Stimulated activated CD4-positive, alpha-beta T cell treated with anti-CD3 and anti-CD28 coated beads, TNF-alpha, amount 100 ng/mL, for 4 hours (primary cell): ENCODE data around the gene SPC24.
"Not testable (repeated sequence)": the region's sequence is repeated elsewhere in the genome, so short reads cannot be mapped to it uniquely, and the experiment has no call there.

Source experiments
- DNase-seq, 3 experiments: peaks; one replicate each; pipeline ENCODE4 v3.0.0-alpha.2; 2020; ENCODE audit warnings: low read depth in 3 of 3

SPC24 gene

DNA sequence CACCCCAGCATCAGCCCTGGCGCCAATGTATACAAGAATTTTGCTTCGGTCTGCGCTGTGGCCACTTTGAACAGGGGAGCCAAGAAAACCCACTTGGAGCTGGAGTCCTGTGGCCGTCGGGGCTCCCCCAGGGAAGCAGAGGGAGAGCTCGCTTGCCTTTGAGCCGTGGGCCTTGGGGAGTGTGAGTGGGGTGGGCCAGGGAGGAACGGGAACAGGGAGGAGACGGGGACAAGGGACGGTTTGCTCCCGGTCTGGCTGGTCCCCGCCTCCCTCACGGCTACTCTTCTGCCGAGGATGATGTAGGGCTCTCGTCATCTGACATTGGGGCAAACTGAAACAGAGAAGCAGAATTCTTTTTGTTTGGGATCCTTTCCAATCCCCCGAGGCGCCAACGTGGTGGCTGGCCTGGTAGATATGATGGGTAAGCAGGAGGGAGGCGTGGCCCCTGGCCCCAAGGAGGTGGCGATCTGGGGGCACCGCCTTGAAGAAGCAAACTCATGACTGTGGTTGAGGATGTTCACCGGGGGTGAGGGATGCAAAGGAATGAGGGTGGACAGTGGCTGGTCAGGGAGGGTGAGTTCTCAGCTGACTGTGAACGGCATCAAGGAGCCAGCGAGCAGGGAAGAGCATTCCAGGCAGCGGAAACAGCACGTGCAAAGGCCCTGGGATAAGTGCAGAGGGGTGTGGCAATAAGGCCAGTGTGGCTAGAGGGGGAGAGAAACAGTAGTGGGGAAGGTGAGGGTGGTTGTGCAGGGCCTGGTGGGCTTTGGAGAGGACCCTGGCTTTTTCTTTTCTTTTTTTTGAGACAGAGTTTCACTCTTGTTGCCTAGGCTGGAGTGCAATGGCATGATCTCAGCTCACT is 10.9 kb upstream of the SPC24 start:
- DNase-seq: no peak

DNA sequence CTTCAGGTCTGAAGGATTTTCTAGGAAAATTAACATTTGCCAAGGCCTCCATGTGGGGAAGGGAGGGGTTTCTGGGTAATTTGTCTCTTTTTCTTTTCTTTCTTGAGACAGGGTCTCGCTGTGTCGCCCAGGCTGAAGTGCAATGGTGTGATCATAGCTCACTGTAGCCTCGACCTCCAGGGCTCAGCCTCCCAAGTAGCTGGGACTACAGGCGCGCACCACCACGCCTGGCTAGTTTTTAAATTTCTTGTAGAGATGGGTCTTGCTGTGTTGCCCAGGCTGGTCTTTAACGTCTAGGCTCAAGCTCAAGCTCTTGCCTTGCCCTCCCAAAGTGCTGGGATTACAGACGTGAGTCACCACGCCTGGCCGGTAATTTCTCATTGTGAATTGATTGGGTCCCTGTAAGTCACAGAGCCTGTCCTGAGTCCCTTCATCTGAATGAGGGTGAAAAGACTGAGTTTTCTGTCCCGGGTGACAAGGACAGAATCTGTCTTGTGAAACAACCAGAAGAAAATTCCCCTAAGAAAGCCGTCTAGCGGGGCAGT is 10.0 kb upstream of the SPC24 start:
- no peak for DNase-seq

DNA sequence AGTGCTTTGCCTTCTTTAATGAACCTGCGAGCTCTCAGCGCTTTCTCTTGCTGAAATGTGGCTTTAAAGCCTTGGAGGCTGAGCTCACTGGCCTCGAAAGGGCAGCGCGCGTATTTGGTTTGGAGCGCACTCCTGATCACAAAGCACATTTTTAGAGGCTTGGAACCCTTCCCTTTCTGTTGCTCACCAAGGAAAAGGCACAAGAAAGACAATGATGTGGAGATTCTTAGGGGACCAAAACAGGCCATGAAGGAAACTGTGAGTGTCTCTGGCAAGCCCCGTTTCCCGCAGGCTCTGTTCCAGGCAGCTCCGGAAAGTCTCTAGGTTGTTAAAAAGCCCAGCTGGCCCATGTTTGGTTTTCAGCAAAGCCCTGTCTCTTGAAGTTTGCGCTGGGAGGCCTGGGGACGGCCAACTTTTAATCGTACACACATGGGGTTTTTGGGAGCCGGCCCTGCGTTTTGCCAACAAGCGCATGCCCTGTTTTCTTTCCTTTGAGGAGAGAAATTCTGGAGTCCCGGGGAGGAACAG is 9.4 kb upstream of the SPC24 start:
- DNase-seq: no peak

DNA sequence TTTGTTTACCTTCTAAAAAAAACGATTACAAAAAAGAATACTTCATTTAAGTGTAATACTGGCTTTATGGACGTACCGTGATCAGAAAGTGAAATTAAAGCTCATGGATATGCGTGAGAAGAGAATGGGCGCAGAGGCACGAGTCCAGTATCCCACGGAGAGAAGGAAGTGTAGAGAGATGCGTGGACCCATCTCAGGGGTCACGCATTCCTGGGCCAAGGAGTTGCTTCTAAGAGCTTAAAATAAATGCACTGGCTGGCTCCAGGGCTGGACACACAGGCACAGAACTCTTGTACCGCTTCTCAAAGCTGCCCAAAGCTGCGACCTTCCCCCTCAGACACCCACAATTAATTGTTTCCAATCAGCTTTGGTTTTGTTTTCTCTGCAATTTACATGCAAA is 8.7 kb upstream of the SPC24 start:
- no peak for DNase-seq

DNA sequence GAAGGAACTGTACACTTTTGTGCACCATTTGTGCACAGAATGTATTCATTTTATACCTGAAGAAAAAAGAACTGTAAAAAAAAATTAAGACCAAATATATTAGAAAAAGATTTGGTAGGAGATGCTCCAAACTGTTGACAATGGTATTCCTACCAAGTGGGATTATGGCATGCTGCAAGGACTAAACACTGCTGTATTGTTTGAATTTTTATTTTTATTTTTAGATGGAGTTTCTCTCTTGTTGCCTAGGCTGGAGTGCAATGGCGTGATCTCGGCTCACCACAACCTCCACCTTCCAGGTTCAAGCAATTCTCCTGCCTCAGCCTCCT is 4.8 kb upstream of the SPC24 start:
- DNase-seq: not testable (repeated sequence)

DNA sequence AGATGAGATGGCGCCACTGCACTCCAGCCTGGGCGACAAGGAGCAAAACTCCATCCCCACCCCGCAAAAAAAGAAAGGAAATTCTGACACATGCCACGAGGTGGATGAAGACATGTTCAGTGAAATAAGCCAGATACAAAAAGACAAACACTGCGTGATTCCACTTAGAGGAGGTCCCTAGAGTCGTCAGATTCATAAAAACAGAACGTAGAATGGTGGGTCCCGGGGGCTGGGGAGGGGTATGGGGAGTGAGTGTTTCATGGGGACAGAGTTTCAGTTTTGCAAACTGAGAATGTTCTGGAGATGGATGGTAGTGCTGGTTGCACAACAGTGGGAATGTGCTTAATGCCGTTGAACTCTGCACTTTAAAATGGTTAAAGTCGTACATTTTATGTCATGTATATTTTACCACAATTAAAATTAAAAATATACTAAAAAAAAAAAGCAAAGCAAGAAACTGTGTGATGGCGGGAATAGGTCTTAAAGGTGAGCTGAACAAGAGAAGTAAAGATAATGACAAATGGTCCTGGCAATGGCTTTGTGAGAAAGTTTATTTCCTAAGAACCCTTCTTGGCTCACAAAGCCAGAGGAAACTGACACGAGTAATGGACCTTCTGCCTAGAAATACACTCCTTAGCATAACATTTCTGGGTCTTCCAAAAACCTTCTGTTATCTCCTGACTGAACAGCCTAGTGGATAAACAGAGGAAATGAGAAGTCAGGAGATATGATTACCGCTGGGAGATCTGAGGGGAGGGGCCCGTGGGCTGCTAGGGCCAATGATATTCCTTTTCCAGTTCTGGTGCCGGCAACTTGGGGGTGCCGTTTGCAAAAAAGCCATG is 4.2 kb upstream of the SPC24 start:
- no peak for DNase-seq

DNA sequence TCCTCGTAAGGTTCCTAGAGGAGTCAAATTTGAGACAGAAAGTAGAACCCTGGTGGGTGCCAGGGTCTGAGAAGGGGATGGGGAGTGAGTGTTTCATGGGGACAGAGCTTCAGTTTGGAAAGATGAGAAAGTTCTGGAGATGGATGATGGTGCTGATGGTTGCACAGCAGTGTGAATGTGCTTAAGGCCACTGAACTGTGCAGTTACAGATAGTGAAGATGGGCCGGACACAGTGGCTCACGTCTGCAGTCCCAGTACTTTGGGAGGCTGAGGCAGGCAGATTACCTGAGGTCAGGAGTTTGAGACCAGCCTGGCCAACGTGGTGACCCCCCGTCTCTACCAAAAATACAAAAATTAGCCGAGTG is 917 bp downstream of the SPC24 start:
- DNase-seq: no peak

DNA sequence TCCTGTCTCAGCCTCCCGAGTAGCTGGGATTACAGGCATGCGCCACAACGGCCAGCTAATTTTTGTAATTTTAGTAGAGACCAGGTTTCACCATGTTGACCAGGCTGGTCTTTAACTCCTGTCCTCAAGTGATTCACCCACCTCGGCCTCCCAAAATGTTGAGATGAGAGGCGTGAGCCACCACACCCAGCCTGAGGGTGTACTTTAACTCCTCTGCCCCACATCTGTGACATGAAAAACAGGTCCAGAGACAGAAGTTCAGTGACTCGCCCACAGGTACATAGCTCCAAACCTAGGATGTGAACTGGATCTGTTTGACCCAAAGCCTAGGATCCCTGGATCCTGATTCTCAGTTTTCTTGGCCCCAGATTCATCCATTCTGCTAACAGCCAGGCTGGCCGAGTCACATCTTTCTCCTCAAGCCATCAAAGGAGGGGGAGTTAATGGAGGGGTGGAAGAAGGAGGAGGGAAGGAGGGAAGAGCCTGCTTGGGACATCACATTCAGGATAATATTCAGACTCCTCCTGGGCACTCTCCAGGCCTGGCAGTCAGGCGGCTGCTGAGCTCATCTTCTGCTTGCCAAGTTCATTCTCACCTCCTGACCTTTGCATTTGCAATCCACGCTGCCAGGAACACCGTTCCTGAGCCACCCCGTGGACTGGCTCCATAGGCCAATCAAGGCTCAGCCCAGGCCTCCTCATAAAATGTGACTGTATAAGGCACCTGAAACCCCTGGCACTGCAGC is 3.1 kb downstream of the SPC24 start:
- no peak for DNase-seq

DNA sequence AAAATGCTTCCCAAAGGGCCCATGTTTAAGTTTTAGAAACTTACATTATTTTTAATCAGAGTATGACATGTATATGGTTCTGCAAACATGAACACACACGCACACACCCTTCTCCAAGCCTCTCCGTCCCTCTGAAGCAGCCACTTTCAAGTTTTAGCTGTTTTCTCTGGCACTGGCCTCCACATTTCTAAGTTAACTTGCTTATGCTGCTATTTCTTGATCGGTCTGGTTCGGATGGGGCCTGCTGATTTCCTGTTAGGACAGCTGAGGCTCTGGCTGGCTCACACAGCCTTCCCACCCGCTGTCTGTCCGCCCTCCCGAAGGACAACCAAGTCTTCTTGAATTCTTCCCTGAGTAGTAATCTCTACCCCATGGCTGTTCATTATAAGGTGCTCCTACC is 4.4 kb downstream of the SPC24 start:
- DNase-seq: no peak

DNA sequence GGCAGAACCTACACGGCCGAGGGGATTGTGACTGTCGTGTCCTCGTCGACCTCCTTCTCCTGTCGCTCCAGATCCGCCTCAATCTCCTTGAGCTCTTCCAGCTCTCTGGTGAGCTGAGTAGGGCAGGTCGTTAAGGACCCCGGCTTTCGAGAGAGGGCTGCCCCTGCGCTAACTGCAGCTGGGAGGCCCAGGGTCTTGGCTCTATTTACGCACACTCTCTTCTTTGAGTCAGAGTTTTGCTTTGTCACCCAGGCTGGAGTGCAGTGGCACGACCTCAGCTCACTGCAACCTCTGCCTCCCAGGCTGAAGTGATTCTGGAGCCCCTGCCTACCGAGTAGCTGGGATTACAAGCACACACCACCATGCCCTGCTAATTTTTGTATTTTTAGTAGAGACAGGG is 7.6 kb downstream of the SPC24 start:
- DNase-seq: no peak

DNA sequence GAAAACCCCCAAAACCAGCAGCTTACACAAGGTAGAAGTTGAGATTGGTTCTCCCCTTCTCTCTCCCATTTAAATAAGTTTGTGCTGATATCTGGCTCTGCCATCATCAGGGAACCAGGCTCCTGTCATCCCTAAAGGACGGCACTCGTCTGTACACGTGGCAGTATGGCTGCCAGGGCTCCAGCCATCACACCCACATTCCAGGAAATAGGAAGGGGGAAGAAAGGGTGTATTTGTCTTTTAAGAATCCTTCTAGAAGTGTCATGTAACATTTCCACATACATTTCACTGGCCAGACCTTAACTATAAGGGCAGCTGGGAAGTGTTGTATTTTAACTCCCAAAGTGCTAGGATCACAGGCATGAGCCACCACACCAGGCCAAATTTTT is 10.1 kb downstream of the SPC24 start:
- DNase-seq: no peak

DNA sequence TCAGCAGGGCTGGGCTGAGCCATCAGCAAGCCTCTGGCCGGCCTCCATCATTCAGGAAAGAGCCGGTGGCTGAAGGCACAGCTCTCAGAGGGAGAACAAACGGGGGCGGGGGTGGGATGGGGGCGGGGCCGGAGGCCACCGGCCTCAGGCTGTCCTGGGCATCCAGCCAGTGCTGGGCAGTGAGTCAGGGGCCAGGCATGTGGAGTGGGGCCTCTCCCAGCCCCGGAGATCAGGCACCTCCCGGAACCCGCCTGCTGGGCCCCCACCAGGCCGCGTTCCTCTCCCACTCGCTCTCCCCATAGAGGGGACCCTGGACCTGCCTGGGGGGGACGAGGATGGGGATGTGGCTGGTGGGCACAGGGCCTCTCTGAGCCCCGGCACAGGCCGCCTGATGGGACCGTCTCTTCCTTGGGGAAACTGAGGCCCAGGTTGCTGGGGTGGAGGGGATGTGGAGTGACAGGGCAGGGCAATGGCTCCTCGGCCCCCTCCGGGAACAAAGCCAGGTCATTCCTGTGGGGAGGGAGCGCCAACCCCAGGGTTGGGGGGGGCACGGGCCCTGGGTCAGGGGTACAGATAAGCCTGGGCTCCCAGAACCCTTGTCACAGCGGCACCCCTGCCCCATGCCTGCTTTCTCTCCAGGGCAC is 12.9 kb downstream of the SPC24 start:
- DNase-seq: no peak

DNA sequence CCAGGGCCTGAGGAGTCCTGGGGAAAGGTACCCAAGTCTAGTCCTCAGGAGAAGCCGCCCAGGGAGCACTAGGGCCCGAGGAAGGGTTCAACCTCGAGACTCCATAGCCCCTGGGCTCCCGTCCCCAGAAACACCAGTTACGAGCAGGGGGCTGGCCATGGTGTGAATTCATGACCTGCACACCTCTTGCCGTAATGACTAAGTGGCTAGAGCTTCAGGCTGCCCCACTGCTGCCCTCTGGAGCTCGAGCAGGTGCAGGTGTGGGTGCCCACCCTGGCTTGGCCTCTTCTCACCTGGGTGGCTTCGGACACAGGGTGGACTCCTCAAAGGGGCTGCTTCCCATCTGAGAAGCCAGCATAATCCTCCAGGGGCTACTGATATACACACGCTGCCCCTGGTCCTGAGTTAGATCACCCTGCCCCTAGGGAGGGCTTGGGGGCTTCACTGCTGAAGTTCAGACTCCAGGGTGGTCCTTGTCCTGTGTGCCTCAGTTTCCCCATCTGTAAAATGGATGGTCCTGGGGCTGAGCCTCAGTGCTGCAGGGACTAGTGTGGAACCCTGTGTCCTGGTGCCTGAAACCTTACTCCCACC is 13.6 kb downstream of the SPC24 start:
- DNase-seq: no peak

DNA sequence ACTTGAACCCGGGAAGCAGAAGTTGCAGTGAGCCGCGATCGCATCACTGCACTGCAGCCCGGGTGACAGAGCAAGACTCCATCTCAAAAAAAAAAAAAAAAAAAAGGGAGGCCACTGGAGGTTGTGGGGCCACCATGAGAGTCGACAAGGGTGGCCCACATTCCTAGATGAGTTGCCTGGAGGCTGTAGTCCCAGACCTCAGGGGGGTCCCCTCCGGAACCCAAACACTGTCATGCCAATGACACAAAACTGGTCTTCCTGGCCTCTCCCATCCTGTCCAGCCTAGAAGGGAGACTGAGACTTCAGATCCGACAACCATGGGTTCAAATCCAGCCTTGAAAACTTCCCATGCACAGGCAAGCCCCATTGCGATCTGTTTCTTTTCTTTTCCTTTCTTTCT is 14.7 kb downstream of the SPC24 start:
- no peak for DNase-seq

DNA sequence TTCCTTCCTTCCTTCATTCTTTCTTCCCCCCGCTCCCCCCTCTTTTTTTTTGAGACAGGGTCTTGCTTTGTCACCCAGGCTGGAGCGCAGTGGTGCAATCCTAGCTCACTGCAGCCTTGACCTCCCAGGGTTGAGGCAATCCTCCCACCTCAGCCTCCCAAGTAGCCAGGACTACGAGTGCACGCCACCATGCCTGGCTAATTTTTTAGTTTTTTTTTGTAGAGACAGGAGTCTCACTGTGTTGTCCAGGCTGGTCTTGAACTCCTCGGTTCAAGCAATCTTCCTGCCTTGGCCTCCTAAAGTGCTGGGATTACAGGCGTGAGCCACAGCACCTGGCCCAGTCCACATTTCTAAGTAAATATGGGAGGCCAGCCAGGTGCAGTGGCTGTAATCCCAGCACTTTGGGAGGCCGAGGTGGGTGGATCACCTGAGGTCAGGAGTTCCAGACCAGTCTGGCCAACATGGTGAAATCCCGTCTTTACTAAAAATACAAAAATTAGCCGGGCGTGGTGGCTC is 15.5 kb downstream of the SPC24 start:
- not testable (repeated sequence) for DNase-seq

DNA sequence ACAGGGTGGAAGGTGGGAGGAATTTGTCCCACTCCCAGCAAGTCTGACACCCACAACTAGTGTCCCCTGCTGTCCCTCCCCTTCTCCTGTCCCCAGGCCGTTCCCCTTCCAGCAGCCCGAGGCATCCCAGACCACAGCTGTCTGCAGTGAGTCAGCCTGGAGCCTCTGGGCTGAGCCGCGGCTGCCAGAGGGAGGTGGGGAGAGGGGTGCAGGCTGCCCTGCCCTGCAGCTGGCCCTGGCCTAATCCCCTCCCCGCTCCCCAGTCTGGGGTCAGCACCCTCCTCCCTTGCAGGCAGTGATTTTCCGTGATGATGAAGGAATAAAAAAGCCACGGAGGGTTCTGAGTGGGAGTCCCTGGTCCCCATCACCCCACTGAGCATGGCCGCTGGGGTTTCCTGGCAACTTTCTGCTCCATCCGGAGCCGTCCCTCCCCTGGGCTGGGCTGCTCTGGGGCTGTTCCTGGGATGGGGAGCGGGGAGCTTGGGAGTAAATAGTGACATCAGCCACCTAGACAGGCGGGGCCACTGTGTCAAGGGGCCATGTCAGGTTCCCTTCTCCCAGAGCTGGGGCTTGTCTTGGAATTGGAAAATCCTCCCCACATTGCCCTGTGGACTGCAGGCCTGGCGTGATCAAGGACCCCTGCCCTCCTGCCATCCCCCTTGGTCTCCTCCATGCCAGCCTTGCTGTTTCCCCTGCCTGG is 16.8 kb downstream of the SPC24 start:
- DNase-seq: no peak

DNA sequence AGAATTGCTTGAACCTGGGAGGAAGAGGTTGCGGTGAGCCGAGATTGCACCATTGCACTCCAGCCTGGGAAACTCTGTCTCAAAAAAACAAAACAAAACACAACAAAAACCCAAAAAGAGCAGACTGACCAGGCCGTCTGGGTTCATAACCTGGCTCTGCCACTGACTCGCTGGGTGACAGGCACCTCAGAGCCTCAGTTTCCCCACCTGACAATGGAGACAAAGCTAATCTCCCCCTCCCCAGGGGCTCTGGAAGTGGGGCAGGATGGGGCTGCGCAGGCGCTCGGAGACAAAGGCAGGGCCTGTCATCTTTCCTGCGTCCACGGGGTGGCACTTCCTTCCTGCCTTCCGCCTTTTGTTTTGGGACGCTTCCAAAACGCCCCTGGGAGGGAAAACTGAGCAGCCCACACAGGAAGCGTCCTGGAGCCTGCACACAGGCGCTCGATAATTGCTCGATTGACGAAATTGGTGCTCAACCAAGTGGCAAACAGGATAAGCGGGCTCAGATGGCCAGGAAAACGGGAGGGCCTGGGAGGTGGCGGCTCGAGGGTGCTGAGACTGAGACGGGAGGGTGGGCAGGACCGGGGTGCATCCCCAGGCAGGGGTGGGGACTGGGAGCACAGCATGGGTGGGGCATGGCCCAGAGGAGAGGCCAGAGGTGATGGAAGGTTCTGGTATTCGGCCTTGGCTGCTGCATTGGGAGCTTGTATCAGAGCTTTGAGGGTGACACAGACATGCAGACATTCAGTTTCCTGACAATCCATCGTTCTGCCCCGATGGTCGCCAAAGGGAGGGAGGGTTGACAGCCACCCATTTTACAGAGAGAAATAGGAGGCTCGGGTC is 17.8 kb downstream of the SPC24 start:
- peak in 2 of 3 experiments; percentile 17 to 22 for DNase-seq

DNA sequence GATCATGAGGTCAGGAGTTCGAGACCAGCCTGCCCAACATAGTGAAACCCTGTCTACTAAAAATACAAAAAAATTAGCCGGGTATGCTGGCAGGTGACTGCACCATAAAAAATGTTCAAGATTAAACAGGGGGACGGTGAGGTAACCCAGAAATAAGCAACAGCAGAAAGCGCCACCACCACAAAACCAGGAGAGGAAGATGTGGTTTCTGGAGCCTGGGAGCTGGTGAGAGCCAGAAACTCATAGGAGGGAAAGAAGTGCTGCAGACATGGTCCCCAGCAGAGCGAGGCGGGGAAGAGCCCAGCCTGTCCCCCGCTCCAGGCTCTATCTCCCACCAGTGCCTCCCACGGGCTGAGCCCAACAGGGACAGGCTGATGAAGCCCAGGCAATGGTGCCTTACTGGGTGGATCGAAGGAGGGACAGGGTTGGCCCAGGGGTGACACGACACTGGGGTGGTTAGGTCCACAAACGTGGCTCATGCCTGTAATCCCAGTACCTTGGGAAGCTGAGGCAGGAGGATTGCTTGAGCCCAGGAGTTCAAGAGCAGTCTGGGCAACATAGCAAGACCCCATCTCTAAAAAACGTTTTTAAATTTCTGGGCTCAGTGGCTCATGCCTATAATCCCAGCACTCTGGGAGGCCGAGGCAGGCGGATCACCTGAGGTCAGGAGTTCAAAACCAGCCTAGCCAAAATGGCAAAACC is 19.0 kb downstream of the SPC24 start:
- DNase-seq: no peak

DNA sequence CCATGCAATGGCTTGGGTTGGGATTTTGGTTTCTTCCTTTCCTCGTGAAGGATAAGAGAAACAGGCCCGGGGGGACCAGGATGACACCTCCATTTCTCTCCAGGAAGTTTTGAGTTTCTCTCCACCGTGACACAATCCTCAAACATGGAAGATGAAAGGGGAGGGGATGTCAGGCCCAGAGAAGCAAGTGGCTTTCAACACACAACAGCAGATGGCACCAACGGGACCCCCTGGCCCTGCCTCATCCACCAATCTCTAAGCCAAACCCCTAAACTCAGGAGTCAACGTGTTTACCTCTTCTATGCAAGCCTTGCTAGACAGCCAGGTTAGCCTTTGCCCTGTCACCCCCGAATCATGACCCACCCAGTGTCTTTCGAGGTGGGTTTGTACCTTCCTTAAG is 24.1 kb downstream of the SPC24 start:
- no peak for DNase-seq
